ENCODE results near the gene PLCL1.

The PLCL1 gene

DNA sequence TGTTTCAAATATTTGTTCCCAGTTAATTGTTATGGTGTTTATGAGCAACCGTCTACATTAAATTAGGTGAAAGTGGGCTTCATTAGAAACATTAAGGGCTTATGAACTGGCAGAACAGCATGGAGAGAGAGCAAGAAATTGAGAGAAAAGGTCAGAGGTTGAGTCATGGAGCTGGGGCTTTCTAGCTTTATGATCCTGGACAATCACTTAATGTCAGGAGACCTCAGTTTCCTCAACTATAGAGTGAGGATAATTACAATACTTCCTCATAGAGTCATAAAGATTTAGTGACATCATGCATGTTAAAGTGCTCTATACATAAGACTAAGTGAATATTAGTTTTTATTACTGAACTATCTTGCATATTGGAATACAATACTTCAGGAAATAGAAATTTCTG lies 83.9 kb downstream of the PLCL1 start:
- DNase-seq (ENCODE audit: low spot score): no peak

DNA sequence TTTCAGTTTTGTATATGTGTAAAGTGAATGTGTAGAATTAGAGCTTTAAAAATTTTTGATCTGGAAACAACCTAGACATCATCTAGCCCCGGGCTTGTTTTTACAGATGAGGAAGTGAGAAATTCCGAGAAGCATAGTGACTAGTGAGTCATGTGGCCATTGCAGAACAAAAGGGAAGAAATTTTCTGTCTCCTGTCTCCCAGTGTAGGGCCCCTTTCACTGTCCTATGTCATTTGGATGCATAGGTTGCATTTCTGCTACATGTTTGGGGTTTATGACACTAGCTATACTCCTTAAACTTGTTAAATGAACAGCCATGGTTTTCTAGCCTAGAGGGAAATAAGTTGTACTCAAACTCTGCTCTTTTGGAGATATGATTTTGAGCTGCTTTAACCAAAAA lies 84.6 kb downstream of the PLCL1 start:
- DNase-seq (ENCODE audit: low spot score): peak; percentile 37

DNA sequence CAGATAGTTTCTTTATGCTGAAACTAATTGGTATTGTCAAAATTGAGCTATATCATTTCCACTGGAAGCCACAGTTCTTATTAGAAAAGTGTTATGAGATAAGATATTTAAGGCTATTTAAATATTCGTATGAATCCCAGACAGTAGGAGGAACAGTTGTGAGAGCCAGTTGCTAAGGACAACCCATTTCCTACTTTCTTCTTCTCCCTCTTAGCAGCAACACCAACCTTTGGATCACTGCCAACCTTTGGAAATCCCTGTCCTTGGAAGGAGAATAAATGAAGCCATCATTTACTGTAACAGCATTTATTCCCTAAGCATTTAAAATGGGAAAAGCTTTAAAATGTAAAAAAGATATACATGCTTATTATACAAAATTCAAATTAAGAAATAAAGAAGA lies 85.8 kb downstream of the PLCL1 start:
- no peak for DNase-seq (ENCODE audit: low spot score)

DNA sequence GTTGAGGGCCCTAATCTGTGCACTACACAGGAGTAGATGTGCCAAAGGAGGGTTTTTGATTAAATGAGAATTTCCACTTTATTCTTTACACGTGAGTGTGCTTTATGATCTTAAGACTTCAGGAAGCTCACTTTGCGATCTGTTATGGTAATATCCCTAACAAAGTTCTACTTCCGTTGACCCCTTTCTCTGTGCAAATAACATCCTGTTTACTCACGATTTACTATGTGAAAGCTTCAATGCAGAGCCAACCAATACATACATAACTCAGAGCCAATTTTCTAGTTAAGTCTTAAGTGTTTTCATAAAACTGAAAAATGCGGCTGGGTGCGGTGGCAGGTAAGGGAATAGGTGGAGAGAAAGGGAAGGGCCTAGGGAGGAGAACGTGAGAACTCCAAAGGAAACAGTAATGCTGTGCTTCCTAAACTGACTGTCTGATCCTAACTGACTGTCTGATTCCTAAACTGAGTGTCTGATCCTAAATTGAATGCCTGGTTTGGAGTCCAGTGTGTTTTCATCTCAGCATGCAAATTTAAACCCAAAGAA lies 87.6 kb downstream of the PLCL1 start:
- DNase-seq (ENCODE audit: low spot score): no peak

DNA sequence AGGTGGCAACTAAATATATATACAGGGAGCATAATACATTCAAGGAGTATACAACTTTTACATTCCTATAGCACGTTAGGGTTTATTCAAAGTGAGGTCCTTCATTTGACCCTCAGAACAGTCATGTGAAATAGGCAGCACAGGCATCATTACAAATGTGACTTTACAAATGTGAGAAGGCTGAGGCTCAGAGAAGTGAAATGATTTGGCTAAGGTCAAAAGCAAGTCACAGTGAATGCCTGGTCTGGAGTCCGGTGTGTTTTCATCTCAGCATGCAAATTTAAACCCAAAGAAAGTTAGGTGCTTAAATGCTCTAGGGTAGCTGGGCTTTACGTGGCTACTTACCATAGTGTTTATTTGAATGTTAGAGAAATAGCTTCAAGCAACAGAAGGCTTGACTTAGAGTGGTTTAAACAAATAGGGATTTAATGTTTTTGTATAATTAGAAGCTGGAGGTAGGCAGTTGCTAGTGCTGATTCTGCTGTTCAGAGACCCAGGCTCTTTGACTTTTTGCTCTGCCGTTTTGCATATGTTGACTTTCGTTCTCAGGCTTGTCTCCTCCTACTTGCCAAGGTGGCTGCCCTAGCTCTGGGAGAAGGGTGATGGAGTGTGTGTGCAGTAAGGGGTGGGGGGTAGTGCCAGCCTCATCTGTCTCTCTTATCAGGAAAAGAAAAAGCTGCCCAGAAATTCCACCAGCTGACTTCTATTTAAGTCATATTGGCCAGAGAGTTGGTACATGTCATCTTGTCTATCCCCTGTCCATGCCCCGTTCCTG lies 89.2 kb downstream of the PLCL1 start:
- no peak for DNase-seq (ENCODE audit: low spot score)

DNA sequence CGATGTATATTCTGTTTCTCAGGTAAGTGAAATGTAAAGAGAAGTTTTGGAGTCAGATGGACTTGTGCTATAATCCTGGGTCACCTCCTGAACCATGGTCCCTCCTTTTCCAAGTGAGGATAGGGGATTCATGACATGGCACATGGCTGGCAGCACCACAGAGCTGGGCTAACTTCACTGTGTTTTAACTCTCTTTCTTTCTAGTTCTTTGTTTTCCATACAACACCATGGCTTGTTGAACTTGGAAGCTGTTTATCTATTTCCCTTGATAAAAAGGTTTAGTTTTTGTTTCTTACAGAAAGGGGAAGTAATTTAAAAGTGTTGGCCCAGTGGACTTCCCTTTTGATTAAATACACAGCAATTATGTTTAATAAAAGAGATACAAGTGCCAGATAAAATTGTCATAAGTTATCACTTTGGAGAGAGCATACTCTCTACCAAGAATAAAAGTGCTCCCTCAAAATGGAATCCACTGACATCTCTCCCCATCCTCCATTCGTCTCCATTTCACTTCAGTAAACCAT lies 90.4 kb downstream of the PLCL1 start:
- no peak for DNase-seq (ENCODE audit: low spot score)

DNA sequence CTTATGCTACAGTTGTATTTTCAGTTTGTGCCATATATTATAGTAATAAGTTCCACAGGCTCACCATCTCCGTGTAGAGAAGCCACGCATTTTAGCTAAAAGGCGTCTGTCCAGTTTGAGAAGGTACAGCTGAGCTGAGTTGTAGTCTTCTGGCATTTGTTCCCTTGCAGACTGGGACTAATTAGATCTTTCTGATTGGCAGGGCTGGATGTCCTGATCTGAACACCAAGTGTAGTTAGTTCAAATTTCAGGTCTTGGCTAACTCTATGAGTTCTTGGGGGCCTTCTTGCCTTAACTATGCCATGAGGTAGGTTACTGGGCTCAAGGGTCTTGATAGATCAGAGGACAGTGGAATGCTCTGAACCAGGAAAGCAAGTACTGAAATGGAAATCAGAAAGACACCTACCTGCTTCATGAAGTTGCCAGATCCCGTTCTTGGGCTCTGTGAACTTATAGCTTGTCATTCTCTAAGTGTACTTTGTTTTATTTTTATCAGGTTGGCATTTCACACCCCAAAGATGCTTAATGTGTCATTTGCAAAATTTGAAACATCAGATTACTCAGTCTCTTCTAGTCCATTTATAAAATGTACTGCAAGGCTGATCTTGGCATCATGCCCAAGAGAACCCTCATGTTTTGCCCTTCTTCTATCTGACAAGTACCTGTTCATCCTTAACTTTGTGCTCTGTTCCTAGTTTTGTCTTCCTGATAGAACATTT lies 93.7 kb downstream of the PLCL1 start:
- no peak for DNase-seq (ENCODE audit: low spot score)

DNA sequence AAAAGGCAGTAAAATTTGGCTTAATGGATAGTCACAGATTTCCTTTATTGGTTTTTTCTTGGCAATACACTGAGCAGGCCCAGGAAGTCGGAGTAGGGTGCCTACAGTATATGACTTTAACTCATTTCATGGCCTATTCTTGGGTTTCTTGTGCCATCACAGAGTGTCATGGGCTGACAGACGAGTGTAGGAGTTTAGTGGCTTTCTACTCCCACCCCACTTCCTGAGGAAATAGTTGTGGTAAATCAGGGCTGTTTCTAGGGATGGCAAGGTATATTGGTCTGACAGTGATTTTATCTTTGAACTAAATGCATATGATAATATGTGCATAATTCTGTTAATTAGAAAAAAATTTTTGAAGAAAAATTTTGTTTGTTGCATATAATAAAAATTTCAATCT lies 100.1 kb downstream of the PLCL1 start:
- no peak for DNase-seq (ENCODE audit: low spot score)

DNA sequence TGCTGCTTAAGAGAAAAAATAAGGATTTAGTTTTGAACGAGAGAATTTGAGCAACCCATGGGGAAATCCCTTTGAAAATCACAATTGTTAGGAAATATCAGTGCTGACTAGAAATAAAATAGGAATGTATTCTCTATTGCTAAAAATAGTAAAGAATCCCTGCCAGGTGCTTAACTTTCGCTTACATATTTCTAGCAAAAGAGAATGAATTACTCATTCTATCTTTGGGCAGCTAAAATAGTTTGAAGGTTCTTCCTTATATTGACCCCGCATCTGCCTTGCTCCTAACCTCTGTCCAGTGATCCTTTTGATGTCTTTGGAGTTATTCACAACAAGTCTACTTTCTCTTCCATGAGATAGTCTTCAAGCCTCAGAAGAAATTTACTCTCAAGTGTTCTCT lies 103.8 kb downstream of the PLCL1 start:
- no peak for DNase-seq (ENCODE audit: low spot score)

DNA sequence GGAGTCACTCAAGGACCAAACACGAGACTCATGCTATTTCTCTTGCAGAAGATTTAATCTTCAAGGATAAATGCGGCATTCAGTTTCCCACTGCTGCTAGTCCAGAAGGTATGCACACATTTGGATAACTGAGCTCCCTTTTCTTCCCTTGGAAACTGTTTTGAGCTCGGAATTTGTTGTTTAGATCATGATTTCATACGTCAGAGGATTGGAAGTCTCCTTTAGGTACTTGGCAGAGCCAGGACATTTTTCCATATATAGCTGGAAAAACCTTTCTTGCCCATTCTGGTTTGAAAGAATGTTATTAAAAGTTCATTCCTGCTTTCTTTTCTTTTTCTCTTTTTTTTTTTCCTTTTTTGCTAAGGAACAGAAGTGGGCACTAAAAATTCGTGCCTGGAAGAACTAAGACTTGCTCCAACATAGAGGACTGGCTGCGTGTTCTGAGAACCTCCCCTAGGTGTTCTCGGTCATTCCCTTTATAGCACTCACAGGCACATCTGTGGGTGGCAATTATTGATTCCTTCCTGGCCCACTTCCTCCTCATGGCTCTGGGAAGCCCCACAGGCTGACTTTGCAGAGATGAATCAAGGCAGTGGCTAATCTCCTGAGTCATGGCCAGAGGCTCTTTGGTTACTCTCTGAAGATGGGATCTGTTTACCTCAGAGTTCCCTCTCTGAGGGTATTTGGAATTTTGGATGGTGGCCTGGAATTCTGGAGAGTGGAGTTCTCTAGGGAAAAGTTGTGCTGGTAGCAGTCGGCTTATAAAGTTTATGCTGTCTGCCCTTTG lies 104.8 kb downstream of the PLCL1 start:
- no peak for DNase-seq (ENCODE audit: low spot score)

DNA sequence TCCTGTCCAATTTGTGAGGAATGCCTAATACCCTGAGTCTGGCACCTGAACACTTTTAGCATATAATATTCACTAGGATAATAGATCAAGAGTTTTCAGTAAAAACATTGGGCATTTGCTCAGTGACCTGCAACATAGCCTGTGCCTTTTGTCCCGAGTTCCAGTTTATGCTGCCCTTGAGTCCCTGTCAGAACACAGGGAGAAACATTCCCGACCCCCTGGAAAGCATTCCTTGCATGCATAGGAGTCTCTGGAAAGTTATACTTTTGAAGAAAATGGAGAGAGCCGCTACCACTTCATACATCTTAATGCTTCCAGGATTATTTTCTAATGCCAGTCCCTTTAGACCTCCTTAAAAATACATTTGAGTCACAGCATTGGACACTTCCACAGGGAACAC lies 107.3 kb downstream of the PLCL1 start:
- no peak for DNase-seq (ENCODE audit: low spot score)

DNA sequence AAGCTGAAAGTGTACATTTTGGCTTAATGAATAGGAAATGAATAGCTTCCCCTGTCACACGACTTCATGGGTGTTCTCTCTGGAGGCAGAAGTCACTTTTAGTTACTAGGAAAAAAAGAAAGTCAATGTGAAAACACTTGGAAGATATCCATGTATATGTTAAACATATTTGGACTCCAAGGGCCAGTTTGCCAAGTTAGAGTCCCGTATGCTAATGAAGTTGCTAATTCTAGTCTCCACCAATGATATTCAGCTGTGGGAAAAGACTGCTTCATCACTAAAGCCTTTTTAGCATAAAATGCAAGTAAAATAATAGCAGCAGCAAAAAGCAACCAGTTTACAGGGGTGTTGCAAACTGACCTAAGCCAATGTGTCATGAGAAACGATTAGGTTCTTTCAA lies 108.7 kb downstream of the PLCL1 start:
- no peak for DNase-seq (ENCODE audit: low spot score)

DNA sequence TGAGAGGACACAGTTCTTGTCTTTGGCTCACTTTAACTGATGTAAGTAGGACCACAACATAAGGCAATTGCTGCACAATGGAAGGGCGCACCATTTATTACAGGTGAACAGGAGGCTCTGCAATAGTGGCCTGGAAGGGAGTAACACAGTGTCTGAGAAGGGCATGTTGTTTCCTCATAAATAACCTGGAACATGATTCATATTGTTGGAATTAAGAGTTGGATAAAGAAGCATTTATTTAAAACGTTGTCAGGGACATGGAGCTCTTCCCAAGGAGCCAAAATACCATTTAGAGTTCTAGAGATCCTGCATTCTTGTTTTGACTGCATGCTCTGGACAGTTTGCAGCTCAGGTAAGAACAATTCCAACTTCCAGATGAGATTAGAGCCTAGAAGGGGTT lies 110.4 kb downstream of the PLCL1 start:
- DNase-seq (ENCODE audit: low spot score): no peak

DNA sequence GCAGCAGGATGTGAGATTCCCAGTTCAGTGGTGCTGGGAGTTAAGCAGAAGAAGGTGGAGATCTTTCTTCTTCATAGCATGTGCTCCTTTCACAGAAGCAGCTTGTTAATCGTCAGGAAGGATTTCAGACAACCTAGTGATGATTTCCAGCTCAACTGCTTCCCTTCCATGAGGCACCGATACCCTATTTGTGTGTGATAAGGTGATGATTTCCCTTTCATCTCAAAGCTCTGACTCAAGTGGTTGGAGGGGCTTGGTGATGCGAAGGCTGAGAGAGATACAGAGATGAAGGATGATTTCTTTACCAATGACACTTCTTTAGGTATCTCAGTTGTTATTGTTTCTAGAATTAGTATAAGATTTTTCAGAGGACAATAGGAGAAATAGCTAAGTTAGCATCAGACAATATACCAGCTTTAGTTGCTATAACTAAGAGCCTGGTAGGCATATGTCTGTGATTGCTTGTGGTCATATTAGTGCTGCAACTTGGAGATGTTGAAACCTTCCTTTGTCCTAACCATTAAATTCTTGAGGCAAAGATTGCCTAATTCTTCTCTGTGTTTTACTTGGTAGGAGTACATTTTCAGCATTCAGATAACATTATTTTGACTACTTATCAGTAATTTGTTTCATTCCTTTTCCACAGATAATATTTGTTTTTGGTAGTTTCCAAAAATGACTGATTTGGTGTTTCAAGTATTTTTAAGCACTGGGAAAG lies 111.3 kb downstream of the PLCL1 start:
- no peak for DNase-seq (ENCODE audit: low spot score)

DNA sequence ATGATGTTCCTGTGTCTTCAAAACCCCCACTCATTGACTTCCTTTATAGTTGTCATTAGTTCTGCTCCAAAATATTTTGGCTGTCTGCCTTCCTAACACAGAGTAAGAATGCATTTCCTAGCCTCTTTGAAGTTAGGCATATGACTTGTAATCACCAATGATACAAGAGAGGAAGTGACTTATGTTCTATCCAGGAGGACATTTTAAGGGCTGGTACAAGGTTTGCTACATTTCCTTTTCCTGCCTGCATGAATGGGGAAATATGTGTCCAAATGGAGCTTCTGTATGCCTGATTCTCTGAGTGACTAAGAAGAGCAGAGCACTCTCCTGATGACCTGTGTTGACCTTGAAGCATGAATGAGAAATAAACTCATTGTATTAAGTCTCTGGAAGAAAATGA lies 115.1 kb downstream of the PLCL1 start:
- no peak for DNase-seq (ENCODE audit: low spot score)

DNA sequence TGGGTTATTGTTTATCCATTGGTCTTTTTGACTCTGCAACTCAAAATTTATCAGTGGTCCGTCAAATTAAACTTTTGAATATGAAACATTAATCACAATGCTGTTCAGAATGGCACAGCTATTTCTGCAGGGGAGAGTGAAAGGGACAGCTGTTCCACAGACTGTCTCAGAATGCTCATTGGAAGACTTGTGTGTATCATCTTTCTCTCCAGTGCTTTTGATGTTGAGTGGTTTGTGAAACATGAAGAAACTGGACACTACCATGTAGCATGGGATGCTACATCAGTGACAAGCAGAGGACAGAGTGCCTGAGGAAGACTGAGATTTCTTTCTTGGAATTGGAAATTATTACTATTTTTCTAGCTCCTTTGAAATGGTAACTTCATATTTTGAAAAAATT lies 115.7 kb downstream of the PLCL1 start:
- DNase-seq (ENCODE audit: low spot score): no peak

DNA sequence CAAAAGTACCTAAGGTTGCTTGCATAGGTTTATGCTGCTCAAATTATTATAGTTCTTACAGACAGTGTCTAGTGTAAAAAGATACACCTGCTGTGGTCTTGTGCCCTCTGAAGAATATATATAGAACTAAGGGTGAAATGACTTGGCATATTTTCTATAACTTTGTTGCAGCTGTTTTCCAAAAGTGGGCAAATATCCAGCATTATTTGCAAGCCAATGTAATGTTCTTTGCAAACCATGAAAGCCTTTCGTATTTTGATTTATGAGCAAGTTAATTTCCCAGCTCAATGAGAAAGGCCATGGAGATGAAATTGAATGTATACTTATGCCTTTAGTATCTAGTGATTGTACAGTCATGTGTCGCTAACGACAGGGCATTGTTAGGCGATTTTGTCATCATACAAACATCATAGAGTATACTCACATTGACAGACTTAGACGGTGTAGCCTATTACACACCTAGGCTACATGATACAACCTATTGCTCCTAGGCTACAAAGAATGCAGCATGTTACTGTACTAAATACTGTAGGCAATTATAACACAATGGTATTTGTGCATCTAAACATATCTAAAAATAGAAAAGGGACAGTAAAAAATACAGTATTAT lies 116.3 kb downstream of the PLCL1 start:
- DNase-seq (ENCODE audit: low spot score): no peak

DNA sequence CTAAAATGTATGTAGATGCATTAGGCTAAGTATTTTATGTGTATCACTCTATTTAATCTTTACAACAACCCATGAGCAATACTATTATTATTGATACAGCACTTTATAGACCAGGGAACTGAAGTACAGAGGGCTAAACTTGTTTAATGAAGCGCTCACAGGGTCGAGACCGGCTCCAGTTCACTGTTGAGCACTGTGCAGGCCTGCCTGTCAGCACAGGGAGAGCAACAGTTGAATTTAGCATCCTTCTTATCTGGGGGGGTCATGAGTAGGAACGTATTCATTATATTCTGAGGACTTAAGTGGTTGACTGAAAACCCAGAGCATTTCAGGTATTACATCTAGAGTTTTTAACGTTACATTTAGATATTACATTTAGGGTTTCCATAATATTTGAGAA lies 120.1 kb downstream of the PLCL1 start:
- no peak for DNase-seq (ENCODE audit: low spot score)

DNA sequence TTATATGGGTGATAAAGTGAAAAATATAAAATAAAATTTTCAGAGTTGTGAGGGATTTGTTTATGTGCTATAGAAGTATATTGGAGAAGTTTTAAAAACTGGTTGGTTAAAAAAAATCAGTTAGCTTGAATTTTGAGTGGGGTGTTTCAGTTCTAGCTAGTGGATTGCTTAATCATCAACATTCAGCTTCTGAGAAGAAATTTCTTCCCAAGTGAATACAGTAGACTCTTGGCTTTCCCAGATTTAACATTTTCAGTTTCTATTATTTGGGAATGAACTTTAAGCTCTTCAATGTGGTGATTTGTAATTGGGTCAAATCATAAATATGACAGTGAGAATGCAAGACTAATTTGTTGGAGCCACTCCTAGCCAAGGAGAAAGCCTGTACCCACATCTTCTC lies 120.8 kb downstream of the PLCL1 start:
- DNase-seq (ENCODE audit: low spot score): no peak

DNA sequence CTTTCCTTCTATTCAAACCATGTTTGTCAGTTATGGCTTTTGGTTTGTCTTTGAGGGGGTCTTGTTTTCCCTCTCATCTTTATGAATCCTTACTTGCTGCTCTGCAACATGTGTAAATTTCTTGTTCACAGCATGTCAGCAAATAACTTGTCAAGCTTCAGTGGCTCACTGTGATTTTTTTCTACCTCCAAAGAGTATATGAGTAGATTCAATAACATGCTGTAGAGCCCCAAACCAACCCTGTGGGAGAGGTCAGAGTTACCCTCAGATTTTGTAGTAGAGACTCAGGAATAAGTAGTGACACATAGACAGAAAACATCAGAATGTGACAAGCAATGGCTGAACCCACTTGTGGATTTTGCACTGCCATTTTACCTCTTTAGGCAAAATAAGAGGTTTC lies 121.6 kb downstream of the PLCL1 start:
- DNase-seq (ENCODE audit: low spot score): no peak

DNA sequence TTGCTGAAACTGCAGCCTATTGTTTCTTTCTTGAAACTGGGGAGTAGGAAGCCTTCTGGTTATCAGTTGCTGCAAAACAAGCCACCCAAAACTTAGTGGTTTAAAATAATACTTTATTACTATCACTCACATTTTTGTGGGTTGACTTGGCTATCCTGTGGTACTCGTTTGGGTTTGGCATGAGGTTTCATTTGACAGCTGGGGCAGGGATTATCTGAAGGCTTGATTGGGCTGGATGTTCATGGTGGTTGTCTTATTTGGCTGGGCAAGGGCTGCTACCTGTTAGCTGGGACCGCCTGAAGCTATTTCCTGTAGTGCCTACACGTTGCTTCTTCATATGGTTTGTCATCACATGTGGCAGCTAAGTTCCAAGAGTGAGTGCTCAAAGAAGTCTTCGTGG lies 122.3 kb downstream of the PLCL1 start:
- no peak for DNase-seq (ENCODE audit: low spot score)

All from iPS-NIHi11 (cell line).